ENCODE measurements around the gene SGK2.

GRCh38 chr20:43549416-43550065 lies 9.3 kb upstream of the SGK2 start:
- TF ChIP-seq CTCF (IDR thresholded peaks at IDR 0.05) (no peak), POLR2A (IDR thresholded peaks at IDR 0.05) (no peak)
